Ovary (tissue), 3 donors: Measurements from ENCODE around the gene USP47.

Experiments
- EP300 ChIP-seq: sonication (generic); formaldehyde crosslinking; IDR thresholded peaks from one replicate; pipeline ENCODE4 v1.6.1; 2017; ENCODE audit warnings: antibody characterized with exemption
- POLR2A ChIP-seq: fragments of 450-650 bp; IDR thresholded peaks from one replicate; pipeline ENCODE4 v1.6.1; 2017; ENCODE audit warnings: antibody characterized with exemption, mild to moderate bottlenecking, moderate library complexity
- TF ChIP-seq, protein P1 (sequence below), 3 donors: fragments of 450-650 bp in 2 of 3; fragments of 200-600 bp in 1 of 3; IDR thresholded peaks; one replicate each; pipeline versions ENCODE4 v1.5.1 to v1.8.0; 2016 to 2022; ENCODE audit warnings: antibody characterized with exemption in 3 of 3, mild to moderate bottlenecking in 1 of 3
- donor health status: DM: no; HTN: no; CAD: no.

GRCh38 chr11:11996321-11997048 is 154.7 kb downstream of the USP47 start:
- TF ChIP-seq, protein P1, sequence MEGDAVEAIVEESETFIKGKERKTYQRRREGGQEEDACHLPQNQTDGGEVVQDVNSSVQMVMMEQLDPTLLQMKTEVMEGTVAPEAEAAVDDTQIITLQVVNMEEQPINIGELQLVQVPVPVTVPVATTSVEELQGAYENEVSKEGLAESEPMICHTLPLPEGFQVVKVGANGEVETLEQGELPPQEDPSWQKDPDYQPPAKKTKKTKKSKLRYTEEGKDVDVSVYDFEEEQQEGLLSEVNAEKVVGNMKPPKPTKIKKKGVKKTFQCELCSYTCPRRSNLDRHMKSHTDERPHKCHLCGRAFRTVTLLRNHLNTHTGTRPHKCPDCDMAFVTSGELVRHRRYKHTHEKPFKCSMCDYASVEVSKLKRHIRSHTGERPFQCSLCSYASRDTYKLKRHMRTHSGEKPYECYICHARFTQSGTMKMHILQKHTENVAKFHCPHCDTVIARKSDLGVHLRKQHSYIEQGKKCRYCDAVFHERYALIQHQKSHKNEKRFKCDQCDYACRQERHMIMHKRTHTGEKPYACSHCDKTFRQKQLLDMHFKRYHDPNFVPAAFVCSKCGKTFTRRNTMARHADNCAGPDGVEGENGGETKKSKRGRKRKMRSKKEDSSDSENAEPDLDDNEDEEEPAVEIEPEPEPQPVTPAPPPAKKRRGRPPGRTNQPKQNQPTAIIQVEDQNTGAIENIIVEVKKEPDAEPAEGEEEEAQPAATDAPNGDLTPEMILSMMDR (IDR thresholded peaks at IDR 0.05) = no peak
- TF ChIP-seq EP300 = no peak
- TF ChIP-seq POLR2A = no peak
